Medulla oblongata (tissue), 1 donor: ENCODE measurements around the gene TCEAL1.

Experiments
- DNase-seq: peaks from one replicate; pipeline ENCODE4 v3.0.0-alpha.2; 2015; ENCODE audit errors: extremely low spot score

The TCEAL1 gene

GRCh38 chrX:103678199-103678993 lies 49.6 kb downstream of the TCEAL1 start:
- DNase-seq = no peak
